Stimulated activated CD8-positive, alpha-beta memory T cell treated with anti-CD3 and anti-CD28 coated beads, Interleukin-12 subunit alpha, Interleukin-12 subunit beta, amount 100 ng/mL, for 1 hour (primary cell): Measurements from ENCODE around the gene GGNBP2.

ENCODE experiments used
- DNase-seq: peaks from one replicate; pipeline ENCODE4 v3.0.0-alpha.2; 2020; ENCODE audit warnings: low read depth

The GGNBP2 gene

DNA sequence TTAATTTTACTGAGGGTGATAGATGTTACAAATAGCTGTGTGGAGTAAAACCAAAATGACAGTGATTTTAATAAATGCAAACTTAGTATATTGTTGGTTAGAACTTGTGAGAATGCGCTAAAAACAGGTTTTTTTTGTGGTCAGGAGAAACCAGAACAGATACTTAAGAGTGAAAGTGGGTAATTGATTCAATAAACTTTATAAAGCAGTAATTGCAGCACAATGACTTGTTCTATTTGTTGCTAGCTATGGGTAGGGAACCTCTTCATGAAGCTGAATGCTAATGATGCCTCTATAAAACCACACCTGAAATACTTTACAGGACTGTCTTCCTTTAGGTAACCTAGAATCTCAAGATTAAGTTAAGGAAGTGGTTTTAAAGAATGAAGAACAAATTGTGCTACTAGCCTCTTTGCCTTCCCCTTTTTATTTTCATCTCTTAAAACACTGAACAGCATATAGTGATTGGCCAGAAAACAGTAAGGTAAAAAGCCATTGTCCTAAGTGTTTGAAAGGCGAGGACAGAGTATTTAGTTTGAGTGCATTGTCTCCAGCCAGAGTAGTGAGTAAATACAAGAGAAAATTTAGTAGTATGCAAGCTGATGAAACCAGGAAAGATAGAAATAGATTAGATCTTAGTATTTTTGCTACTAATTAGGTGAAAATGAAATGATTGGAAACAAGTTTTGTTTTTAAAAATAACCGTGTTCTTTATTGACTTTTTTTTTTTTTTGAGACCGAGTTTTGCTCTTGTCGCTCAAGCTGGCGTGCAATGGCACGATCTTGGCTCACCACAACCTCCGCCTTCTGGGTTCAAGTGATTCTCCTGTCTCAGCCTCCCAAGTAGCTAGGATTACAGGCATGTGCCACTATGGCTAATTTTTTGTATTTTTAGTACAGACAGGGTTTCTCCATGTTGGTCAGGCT, 6.0 kb downstream of the GGNBP2 start:
- DNase-seq, result no peak

GRCh38 chr17:36553459-36553858, 8.7 kb downstream of the GGNBP2 start:
- no peak for DNase-seq

- no peak for DNase-seq
Observed at GRCh38 chr17:36566081-36566480, 21.4 kb downstream of the GGNBP2 start.

DNA sequence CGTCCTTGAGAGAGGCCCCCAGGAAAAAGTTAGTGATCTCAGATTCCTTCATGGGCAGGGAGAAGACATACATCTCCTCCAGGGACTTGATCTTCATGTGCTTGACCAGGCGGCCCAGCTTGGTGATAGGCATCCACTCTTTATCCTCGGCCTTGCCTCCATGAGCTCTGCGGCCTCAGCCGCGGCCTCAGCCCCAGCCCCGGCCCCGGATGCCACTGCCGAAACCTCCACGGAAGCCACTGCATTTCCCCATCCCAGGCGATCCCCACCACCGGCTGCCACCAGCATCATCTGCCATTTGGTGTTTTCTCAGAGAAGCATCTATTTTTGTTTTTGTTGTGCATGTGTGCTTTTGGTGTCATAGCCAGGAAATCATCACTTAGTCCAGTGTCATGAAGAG, 30.3 kb downstream of the GGNBP2 start:
- no peak for DNase-seq

- no peak for DNase-seq
Observed at GRCh38 chr17:36576793-36577192, 32.1 kb downstream of the GGNBP2 start.

- no peak for DNase-seq
Observed at GRCh38 chr17:36578671-36579070, 34.0 kb downstream of the GGNBP2 start.

- DNase-seq, result no peak
Observed at GRCh38 chr17:36583787-36584186, 39.1 kb downstream of the GGNBP2 start.

DNA sequence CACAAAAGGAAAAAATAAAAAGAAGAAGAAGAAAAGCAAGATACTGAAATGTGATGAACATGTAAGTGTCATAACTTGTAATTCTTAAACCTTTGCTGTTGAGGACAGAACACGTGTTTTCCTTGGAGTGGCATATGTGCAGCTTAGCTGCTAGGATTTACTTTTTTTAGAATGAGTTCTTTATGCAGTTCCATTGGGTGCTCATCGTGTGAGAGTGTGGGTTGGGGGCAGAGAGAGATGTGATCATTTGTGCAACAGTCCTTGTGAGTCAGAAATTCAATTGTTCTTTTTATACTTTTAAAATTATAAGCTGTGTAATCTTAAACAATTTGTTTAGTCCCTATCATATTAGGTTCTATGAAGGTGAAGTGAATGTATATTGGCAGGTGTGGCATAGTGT, 41.4 kb downstream of the GGNBP2 start:
- no peak for DNase-seq

DNA sequence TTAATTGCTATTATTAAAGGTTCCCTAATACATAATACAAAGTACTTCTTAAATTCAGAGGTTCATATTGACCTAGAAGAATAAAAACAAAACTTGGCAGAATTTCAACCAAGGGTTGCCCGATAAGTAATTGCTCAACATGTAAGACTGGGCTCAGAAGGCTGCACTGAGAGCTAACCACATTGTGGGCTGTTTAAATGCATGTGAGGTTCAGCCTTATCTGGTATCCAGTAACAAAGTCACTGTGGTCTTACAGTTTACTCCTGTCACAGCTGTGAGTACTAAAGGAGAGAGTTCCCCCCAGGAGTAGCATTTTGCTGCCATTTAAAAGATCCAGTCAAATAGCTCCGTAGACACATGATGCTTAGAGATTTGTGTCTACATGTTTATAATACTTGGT, 45.4 kb downstream of the GGNBP2 start:
- DNase-seq, result no peak

DNA sequence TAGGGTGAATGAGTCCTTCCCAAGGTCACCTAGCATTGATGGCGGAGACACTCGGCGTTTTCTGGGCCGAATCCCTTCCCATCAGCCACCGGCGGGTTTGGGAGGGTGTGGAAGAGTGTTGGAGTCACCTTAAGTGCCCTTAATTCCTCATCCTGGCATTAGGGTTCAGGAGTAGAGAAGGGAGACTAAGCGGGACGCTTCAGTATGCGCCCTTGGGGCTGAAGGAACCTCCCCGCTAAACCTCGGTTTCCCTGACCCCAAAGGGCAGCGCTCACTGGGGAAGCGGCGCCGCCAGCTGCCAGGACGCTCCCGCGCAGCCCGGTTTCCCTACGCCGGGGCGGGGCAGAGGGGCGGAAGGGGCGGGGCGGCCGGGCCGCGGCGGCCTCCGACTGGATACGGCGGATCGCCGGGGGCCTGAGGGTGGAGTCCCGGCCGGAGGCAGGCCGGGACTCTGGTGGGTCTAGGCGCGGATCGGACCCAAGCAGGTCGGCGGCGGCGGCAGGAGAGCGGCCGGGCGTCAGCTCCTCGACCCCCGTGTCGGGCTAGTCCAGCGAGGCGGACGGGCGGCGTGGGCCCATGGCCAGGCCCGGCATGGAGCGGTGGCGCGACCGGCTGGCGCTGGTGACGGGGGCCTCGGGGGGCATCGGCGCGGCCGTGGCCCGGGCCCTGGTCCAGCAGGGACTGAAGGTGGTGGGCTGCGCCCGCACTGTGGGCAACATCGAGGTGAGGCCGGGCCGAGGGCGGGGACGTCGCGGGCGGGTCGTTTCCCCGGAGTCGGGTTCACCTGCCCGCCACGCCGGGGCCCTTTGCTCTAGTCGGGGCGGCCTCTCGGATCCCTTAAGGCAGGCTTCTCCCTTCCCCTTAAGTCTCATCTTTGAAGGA, 47.0 kb downstream of the GGNBP2 start, which contains the start of gene DHRS11:
Gene DHRS11, plus strand, starts transcription at position 446 of the 882 bp plus-strand sequence. Its CDS starts 131 bp downstream, at position 577.
- DNase-seq, result peak; percentile 60

- DNase-seq, result no peak
Observed at GRCh38 chr17:36592316-36592715, 47.6 kb downstream of the GGNBP2 start.

DNA sequence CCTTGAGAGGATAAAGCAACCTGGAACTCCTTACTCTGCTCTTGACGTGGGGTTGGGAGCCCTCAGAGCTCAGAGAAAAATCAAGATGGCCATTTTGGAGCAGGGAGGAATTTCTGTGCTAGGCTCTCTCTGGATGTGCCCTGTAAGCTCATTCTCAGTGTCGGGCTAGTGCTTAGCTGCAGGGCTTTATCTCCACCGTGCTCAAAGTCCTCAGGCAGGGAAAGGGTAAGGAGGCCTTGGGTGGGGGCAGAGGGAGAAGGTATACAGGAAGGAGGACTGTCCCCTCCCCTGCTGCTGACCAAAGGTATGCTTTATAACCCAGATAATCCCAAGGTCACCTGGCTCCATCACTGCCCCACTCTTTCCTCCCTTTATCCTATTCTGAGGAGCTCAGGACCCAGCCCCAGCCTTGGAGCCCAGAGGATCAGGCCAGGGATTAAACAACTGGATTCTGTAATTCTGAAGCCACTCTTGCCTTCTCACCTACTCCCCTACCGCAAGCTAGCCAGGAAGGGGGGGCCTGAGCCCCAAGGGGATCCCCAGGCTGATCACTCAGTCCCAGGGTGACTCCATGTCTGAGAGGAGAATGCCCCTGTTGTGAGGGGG, 48.1 kb downstream of the GGNBP2 start:
- DNase-seq, result no peak

GRCh38 chr17:36593656-36594316, 49.1 kb downstream of the GGNBP2 start:
- DNase-seq, result no peak

- DNase-seq, result no peak
Observed at GRCh38 chr17:36594626-36595401, 50.1 kb downstream of the GGNBP2 start.

DNA sequence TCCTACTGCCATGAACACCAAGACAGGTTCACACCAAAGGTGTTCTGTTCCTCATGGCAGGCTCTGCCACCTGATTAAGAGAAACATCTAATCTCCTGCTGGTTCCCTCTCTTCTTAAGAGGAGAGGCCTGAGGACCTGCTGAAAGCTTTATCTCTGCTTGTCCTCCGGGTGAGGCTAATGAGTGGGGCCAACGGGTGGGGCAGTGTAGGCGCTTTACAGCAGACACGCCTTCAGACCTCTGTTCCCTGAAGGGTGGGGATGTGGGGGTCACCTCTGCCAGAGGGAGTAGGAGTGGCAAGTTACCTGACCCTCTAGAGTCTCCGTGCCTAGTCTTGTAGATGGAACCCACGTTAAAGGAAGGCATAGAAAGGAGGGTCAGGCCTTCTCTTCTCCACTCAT, 52.5 kb downstream of the GGNBP2 start:
- DNase-seq, result no peak

DNA sequence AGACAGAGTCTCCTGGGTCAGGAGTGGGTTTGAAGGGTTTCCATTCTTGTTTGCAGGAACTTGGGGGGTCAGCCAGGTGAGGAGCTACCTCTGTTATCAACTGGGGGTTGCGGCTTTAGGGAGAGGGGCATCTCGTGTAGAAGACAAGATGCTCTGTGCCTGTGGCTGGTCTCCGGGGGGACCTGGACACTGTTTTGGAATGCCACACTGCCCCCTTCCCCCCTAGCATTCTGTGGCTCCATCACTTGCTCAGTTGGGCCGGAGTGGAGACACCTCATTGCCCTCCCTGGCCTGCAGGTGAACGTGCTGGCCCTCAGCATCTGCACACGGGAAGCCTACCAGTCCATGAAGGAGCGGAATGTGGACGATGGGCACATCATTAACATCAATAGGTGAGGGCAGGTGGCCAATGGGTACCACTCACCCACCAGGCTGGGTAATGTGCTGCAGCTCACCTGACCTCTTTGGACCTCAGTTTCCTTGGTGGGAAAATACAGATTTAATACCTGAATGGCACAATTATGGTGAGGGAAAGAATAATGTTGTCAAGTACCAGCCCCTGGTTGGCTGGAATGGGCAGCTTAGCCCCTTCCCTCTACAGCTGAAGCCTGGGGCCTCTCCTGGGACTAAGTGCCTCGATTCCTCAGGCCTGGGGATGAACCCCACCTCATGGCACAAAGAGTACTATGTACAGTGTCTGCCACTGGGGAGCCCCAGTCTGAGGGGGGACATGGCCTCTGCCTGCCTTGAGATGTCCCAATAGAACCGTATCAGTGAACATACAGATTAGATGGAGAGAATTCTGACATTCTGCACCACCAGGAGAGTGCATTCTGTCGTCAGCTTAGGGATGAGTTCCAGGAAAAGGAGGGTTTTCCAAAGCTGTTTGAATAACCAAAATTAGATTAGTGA, 53.4 kb downstream of the GGNBP2 start:
- DNase-seq, result no peak

DNA sequence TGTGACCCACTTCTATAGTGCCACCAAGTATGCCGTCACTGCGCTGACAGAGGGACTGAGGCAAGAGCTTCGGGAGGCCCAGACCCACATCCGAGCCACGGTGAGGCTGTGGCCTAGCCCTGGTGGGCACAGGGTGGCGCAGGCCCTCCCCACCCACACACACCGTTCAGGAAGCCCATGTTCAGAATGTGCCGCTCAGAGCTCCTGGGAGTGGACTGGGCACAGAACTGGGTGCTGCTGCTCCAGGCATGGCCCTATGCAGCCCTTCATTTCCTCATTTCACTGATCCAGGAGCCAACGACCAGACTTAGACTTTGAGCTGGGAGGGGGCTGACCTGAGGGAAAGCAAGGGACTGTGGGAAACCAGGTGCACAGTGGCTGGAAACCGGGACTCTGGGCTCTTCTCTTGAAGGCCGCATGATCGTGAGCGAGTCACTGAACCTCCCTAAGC, 54.3 kb downstream of the GGNBP2 start:
- DNase-seq, result no peak

- no peak for DNase-seq
Observed at GRCh38 chr17:36599546-36600250, 55.0 kb downstream of the GGNBP2 start.

GRCh38 chr17:36600465-36600864, 55.7 kb downstream of the GGNBP2 start:
- no peak for DNase-seq
